SK-N-SH (cell line): ENCODE data around the gene STRIP2.
A peak's percentile ranks its signal among the peaks of the same experiment; 100 is the strongest.

Experiments used
- FOXM1 ChIP-seq: IDR thresholded peaks from 2 replicates; pipeline ENCODE4 v1.4.0; 2012; ENCODE audit warnings: low read depth, mild to moderate bottlenecking
- MEF2A ChIP-seq: IDR thresholded peaks from 2 replicates; pipeline ENCODE4 v1.4.0; 2012; ENCODE audit warnings: low read depth, borderline replicate concordance
- POLR2AphosphoS5 ChIP-seq: IDR thresholded peaks from 2 replicates; pipeline ENCODE4 v1.6.1; 2012; ENCODE audit warnings: low read depth, low read length
- RCOR1 ChIP-seq: fragments of 150-350 bp; IDR thresholded peaks from 2 replicates; pipeline ENCODE4 v1.6.1; 2017; ENCODE audit warnings: antibody characterized with exemption, low read length
- SIN3A ChIP-seq: IDR thresholded peaks from 2 replicates; pipeline ENCODE4 v1.6.1; 2012; ENCODE audit warnings: low read depth, mild to moderate bottlenecking, low read length, moderate library complexity, borderline replicate concordance
- SMC3 ChIP-seq: IDR thresholded peaks from 2 replicates; pipeline ENCODE4 v1.6.1; 2012; ENCODE audit warnings: low read depth, low read length, improper control_type of control experiment
- TF ChIP-seq, protein P1 (sequence below): fragments of 150-350 bp; IDR thresholded peaks from 2 replicates; pipeline ENCODE4 v1.6.1; 2016; ENCODE audit warnings: mild to moderate bottlenecking, low read depth, low read length
- TF ChIP-seq, protein P2 (sequence below): IDR thresholded peaks from 2 replicates; pipeline ENCODE4 v1.4.0; 2012; ENCODE audit warnings: low read depth, borderline replicate concordance

DNA sequence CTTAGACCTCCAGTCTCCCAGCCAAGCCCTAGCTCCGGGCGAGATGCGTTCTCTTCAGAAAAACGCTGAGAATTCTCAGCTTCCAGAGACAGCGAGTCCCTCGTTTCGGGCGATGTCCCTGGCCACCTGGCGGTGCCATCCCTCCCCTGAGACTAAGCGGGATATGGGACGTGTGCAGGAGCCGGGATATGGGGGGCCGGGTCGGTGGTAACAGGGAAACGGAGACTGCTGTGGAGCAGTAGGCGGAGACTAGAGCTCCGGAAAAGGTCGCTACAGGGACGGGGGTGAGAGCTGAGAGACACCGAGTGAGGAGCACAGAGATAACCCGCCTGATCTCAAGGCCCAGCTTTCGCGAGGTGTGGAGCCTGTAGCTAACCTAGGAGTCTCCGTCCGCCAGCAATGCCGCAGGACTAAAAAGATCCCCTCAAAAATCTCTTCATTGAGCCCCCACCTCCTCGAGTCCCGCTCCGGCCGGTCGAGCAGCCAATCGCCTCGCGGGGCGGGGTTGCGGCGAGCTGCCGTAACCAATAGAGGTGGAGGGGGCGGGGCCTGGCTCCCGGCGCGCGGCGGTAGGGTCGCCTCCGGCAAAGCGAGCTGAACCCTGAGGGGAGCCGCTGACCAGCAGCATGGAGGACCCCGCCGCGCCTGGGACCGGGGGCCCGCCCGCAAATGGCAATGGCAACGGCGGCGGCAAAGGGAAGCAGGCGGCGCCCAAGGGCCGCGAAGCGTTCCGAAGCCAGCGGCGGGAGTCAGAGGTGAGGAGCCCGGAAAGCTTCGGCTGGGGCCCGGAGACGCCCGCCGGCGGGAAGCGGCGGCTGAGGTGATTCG, at the start of gene STRIP2:
- 0 out of 2 replicates have a peak, but pooled peaks have one; percentile 31 for TF ChIP-seq POLR2AphosphoS5
- TF ChIP-seq RCOR1 = peak; percentile 6; the same call in 1 of the 2 replicates
- TF ChIP-seq, protein P1, sequence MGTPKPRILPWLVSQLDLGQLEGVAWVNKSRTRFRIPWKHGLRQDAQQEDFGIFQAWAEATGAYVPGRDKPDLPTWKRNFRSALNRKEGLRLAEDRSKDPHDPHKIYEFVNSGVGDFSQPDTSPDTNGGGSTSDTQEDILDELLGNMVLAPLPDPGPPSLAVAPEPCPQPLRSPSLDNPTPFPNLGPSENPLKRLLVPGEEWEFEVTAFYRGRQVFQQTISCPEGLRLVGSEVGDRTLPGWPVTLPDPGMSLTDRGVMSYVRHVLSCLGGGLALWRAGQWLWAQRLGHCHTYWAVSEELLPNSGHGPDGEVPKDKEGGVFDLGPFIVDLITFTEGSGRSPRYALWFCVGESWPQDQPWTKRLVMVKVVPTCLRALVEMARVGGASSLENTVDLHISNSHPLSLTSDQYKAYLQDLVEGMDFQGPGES = peak; percentile 51
- peak; percentile 54; the same call in 1 of the 2 replicates for TF ChIP-seq SIN3A
- TF ChIP-seq, protein P2, sequence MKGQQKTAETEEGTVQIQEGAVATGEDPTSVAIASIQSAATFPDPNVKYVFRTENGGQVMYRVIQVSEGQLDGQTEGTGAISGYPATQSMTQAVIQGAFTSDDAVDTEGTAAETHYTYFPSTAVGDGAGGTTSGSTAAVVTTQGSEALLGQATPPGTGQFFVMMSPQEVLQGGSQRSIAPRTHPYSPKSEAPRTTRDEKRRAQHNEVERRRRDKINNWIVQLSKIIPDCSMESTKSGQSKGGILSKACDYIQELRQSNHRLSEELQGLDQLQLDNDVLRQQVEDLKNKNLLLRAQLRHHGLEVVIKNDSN = no peak
- no peak for TF ChIP-seq FOXM1
- no peak for TF ChIP-seq MEF2A
- TF ChIP-seq SMC3 = 0 out of 2 replicates have a peak, but pooled peaks have one; percentile 8
